Loucy (cell line): Measurements from ENCODE around the gene RELL1.

Experiments
- CTCF ChIP-seq: fragments of 200-600 bp; sonication (generic); conservative IDR thresholded peaks from 2 replicates; pipeline ENCODE4 v1.5.1; 2014; ENCODE audit warnings: mild to moderate bottlenecking, antibody characterized with exemption, low read length
- EZH2phosphoT487 ChIP-seq: fragments of 200-600 bp; IDR thresholded peaks from 2 replicates; pipeline ENCODE4 v1.6.1; 2018; ENCODE audit warnings: antibody characterized with exemption, mild to moderate bottlenecking, moderate library complexity, borderline replicate concordance

GRCh38 chr4:37664696-37665095 lies 21.5 kb downstream of the RELL1 start:
- TF ChIP-seq EZH2phosphoT487: no peak
- no peak for TF ChIP-seq CTCF
